SK-N-DZ (cell line): ENCODE results near the gene NOTCH3. TPM values are rescaled to one million over a fixed set of nuclear protein-coding genes. Genes with fewer than 3 reads are reported as not detected.

Source experiments
- DNase-seq: peaks from one replicate; pipeline ENCODE4 v3.0.0-alpha.2; 2015; ENCODE audit warnings: low spot score
- polyA plus RNA-seq, 2 experiments: library from polyadenylated mRNA; depleted of rRNA; stranded (reverse); fragments of >200 nt; gene quantifications; 2 replicates each; pipeline ENCODE4 v1.2.3, GENCODE V29; 2014

NOTCH3 gene
- 12.9 and 19.6 TPM in 2 replicates for polyA plus RNA-seq (2014; cell fraction: cytosol; rRNA removed)
- 11.2 and 15.9 TPM in 2 replicates for polyA plus RNA-seq (2014; cell fraction: nucleus; rRNA removed)

GRCh38 chr19:15200553-15201364 lies at the start of gene NOTCH3:
TSS of gene NOTCH3 (minus strand) at chr19:15200995. CDS start at chr19:15200905, 90 bp downstream.
- DNase-seq: no peak

DNA sequence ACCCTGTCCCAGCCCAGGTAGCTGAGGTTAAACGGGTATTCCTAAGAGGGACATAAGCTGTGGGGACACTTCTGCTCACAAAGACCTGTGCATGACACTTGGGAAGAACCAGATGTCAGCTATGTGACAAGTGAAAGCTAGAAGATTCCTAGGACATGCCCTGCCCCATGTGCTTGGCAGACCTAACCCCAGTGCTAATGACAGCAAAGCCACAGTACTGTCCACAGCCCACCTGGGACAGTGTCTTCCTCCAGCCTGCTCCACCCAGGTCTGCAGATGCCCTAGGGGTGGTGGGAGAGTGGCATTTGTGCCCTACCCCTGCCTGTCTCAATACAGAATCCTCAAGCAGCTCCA lies 49.8 kb upstream of the NOTCH3 start:
- no peak for DNase-seq

- DNase-seq: no peak
These were observed 49.3 kb upstream of the NOTCH3 start for GRCh38 chr19:15249972-15250639.

DNA sequence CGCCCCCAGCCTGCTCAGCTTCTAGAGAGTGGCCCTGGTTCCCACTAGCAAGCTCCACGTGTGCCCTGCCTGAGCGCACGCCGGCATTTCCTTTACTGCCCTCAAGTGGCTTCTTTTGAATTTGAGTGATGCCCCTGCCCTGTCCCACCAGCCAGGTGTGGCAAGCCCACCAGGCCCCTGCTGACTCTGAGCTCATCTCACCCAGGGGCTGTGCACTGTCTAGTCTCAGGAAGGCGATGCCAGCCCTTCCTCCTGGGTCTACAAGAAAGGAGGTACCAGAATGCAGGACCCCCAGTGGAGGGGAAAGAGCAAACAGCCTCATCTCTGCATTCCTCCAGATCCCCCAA lies 48.7 kb upstream of the NOTCH3 start:
- DNase-seq: no peak

DNA sequence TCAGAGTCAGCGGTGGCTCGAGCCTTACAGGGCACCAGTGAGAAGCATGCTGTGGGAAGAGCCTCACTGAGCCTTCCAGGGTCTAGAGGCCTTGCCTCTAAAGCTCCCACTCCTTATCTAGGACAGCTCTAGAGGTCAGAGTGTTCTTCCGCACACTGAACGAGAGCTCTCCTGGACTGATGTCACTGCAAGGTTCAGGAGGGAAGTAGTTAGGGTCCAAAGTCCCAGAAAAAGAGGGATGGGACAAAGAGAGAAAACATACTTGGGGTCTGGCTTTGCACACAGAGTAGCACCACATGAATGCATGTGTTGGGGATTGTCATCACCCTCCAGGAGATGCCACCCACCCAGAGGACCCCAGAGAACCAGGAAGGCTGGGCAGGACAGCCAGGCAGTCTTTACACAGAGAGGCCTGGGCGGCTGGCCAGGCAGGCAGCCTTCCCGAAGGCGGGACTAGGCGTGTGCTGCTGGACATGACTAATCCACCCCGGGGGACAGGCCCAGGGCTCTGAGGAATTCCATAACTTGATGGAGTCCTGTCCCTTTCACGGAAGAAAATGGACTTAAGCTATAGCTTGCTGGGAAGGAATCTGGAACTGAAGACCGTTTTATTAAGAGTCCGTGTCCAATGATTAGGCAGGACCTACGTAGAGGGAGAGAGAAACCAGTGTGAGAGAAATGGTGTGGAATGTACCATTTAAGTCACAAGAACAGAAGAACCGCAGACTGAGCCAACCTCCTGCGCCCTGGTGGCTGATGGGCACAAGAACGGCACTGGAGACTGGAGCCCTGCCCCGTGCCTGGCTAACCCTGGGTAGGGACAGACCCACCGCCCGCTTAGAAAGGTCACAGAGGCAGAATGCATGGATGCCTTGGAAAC lies 48.1 kb upstream of the NOTCH3 start:
- DNase-seq: no peak

DNA sequence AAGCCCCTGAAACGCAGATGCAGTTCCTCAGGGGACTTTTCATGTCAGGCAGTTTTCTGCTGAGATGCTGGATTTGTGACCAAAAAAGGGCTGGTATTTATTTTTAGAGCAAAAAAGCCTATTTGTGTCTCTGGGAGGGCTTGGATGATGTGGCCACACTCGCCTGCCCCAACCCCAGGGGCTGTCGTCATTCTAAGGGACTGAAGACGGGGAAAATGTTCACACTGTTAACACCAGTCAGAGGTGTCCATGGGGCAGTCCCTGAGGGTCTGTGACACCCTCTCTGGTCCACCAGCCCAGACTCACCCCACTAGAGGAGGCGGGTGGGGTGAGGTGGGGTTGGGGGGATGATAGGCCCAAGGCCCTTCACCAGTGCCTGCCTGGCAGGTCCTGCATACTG lies 47.3 kb upstream of the NOTCH3 start:
- DNase-seq: no peak

DNA sequence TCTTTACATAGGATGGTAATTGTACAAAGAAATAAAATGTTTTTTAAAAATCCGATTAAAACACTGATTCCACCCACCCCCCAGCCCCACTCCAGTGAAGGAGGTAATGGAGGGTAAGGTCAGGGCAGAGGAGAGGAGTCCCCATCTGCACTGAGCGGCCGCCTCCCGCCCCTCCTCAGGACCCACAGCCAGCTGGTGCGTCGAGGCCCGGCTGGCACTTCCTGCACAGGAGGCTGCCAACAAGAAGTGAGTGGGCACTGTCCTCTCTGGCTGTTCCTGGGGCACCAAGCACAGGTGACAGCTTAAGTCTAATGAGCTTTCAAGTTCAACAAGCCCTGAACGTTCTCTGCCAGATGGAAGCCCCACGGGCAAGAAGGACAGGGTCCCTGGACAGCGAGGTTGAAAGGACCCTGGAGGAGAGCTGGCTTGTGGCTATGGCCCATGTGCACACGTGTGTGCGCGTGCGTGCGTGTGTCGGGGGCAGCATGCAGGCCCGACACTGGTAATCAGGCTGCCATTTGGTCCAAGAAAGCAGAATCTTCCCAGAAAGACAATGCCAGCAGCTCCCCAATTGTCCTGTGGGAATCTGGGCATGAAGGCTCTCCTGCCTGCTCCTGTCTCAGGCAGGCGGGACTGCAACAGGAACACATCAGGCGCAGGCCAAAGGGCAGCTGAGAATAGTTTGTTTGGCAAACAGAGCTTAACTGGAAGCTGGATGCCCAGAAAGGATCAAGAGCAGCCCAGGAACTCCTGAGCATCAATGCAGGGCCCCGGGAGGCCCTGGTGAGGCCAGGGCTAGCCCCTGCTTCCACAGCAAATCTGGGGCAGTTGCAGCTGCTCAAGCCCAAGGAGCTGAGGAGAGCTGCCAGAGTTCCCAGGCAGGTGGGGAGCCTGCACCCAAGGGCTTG lies 46.6 kb upstream of the NOTCH3 start:
- DNase-seq: no peak

GRCh38 chr19:15246198-15246481 lies 45.3 kb upstream of the NOTCH3 start:
- DNase-seq: no peak

DNA sequence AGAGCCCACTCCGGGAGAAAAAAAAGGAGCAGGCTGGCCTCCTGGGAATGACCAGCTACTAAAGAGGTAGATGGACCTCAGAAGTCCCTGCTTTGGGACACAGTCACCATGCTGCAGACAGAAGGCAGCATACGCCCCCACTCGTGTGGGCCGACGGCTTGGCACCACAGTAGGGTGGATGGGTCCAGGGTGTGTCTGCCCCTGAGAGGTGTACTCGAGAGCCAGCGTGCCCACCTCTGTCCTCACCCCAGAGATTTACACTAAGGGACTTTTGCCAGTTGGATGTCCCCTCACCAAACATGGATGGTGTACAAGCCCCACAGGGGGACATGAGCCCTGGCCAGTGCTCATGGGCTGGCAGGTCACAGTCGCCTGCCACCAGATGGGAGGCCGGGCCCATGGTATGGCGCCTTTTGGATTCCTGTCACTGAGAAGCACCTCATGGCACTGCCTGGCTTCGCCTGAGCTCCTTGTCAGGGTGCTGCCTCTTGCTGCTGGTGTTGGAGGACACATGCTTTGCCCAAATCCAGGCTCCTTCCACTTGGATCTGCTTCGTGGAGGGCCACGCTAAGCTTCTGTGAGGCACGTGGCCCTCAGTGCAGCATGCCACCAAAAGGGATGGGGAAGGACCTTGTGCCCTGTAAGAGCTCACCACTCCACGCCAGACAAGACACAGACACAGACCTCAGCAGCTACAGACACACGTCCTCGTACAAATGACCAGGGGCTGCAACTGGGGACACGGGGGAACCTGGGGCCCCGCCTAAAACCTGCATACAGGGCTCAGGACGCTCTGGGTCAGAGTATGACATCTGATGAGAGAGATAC lies 44.8 kb upstream of the NOTCH3 start:
- no peak for DNase-seq

- no peak for DNase-seq
These were observed 44.0 kb upstream of the NOTCH3 start for GRCh38 chr19:15244808-15245207.

GRCh38 chr19:15244106-15244803 lies 43.5 kb upstream of the NOTCH3 start:
- DNase-seq: no peak

- no peak for DNase-seq
These were observed 42.6 kb upstream of the NOTCH3 start for GRCh38 chr19:15243236-15243957.

DNA sequence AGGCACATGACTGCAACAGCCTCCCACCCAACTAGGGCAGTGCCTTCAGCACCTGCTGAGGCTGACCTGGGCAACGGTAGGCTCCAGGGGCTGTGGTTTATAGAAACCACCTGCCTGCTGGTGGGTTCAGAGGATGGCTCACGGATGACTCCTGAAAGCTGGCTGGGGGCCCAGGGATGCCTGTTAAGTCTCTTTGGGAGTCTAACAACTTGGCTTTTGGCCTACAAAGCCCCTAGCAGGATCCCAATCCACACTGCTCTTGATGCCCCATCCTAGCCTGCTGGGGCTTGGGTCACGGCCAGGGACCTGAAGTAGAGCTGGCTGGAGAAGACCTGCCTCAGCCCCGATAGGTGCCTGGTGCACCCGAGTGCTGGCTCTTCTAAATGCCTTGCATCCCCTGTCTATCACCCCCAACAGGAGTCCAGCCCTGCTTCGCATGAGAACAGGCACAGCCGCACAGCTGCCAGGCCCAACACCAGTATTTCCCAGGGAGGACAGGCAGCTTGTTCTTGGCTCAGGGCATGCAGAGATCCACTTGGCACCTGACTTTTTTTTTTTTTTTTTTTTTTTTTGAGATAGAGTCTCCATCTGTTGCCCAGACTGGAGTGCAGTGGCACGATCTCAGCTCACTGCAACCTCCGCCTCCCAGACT lies 40.6 kb upstream of the NOTCH3 start:
- DNase-seq: no peak

GRCh38 chr19:15240515-15240914 lies 39.7 kb upstream of the NOTCH3 start:
- DNase-seq: no peak

DNA sequence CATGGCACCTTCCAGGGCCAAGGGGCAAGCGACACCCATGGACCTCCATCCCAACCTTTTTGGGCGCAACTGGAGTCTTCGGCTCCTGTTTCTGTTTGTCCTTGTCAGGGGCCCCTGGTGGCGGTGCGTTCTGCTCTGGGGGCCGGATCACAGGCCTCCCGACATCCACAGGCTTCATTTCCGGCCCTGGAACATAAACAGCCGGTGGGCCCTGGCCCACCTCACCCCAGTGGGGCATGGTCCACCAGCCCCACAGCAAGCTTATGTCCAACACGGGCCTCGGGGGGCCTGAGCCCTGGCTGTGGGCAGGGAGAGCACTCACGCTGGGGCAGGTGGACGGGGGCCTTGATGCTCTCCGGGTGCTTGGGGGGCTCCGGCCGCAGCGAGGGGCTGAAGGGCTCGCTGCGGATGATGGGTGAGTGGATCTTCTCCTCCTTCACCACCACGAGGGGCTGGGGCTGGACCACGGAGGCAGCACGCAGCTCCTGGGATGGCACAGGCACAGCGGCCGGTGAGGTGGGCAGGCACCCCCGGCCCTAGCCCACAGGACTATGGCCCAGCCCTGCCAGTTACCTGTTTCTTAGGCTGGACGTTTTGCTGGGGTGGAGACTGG lies 38.6 kb upstream of the NOTCH3 start:
- no peak for DNase-seq

DNA sequence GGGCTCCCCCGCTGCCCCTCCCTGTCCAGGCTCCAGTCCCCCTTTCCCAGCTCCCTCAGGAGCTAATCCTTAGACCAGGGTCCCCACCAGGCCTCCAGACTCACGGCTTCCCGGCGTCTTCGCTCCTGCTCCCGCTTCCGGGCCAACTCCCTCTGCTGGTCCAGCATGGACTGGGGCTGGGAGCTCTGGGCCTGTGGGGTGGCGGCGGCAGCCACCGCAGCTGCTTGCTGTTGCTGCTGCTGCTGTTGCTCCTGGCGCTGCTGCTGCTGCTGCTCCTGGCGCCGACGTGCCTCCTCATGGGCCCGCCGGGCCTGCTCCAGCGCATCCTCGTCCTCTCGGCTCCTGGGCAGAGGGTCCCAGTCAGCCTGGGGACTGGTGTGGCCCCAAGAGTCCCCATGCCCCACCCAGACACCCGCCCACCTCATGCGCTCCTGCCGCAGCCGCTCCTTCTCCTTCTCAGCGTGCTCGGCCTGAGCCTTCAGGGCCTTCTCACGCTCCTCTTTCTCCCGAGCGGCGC lies 37.9 kb upstream of the NOTCH3 start:
- no peak for DNase-seq

DNA sequence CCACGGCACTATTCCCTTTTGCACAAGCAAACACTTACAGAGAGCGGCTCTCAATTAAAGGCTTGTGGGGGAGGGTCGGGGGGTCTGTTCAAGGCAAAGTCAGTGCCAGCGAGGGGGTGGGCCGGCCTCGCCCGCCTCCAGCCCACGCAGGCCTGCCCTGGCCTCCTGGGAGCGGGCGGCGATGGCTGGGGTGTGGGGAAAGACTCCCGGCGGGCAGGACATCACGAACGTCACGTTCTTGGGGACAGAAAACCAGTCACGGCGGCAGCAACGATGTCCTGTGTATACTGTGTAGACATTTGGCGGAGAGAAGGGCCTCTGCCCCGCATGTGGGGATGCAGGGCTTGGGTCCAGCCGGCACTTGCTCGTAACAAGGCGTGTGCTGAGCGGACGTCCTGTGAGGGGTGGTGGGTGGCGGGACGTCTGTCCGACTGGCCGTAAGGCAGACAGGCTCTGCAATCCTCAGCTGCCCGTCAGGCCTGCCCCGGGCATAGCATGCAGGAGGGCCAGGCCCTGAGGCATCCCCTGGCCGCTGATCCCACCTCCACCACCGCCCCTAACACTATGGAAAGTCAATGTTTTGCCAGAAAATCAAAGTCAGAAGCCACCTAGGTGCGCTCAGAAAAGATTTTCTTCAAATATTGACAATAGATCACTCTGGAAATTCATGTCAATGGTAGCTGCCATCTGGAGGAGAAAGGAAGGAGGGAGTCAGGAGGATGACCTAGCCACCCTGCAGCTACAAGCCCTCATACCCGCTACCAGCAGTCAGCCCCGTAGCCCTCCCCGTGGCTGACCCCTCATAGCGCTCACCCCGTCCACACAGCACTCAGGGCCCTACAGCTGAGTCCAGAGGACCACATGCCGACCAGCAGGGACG lies 37.2 kb upstream of the NOTCH3 start:
- DNase-seq: no peak
